Fibroblast of upper back skin (primary cell): ENCODE results near the gene NDUFS1.
"Not testable (repeated sequence)": the region's sequence is repeated elsewhere in the genome, so short reads cannot be mapped to it uniquely, and the experiment has no call there.

ENCODE experiments used
- DNase-seq: peaks from one replicate; pipeline ENCODE4 v3.0.0-alpha.2; 2013

The NDUFS1 gene

GRCh38 chr2:206159346-206160124, at the start of gene NDUFS1, which contains the start of gene EEF1B2:
Gene NDUFS1, minus strand, starts transcription at chr2:206159444. Its CDS starts 5,766 bp downstream, at chr2:206153678.
Gene EEF1B2, plus strand, starts transcription at chr2:206159895. Its CDS starts 85 bp downstream, at chr2:206159980.
- peak; percentile 98 for DNase-seq

GRCh38 chr2:206208900-206209299, 49.7 kb upstream of the NDUFS1 start:
- no peak for DNase-seq

GRCh38 chr2:206207316-206207715, 48.1 kb upstream of the NDUFS1 start:
- not testable (repeated sequence) for DNase-seq

- DNase-seq: no peak
Measured at GRCh38 chr2:206204710-206205109, 45.5 kb upstream of the NDUFS1 start.

GRCh38 chr2:206203331-206203730, 44.1 kb upstream of the NDUFS1 start:
- no peak for DNase-seq

- no peak for DNase-seq
Measured at GRCh38 chr2:206202446-206202845, 43.2 kb upstream of the NDUFS1 start.

GRCh38 chr2:206201075-206201848, 42.0 kb upstream of the NDUFS1 start:
- no peak for DNase-seq

- peak; percentile 41 for DNase-seq
Measured at GRCh38 chr2:206198677-206199076, 39.4 kb upstream of the NDUFS1 start.

GRCh38 chr2:206193671-206194357, 34.6 kb upstream of the NDUFS1 start:
- DNase-seq: no peak

GRCh38 chr2:206192157-206192556, 32.9 kb upstream of the NDUFS1 start:
- DNase-seq: no peak

- no peak for DNase-seq
Measured at GRCh38 chr2:206190689-206191088, 31.4 kb upstream of the NDUFS1 start.

GRCh38 chr2:206190111-206190510, 30.9 kb upstream of the NDUFS1 start:
- DNase-seq: no peak

- DNase-seq: no peak
Measured at GRCh38 chr2:206189691-206190090, 30.4 kb upstream of the NDUFS1 start.

- not testable (repeated sequence) for DNase-seq
Measured at GRCh38 chr2:206181526-206181925, 22.3 kb upstream of the NDUFS1 start.

- DNase-seq: no peak
Measured at GRCh38 chr2:206176901-206177300, 17.7 kb upstream of the NDUFS1 start.

- peak; percentile 5 for DNase-seq
Measured at GRCh38 chr2:206176121-206176520, 16.9 kb upstream of the NDUFS1 start.

- DNase-seq: no peak
Measured at GRCh38 chr2:206173147-206173546, 13.9 kb upstream of the NDUFS1 start.

GRCh38 chr2:206171624-206172397, 12.6 kb upstream of the NDUFS1 start:
- DNase-seq: not testable (repeated sequence)

GRCh38 chr2:206168230-206168629, 9.0 kb upstream of the NDUFS1 start:
- not testable (repeated sequence) for DNase-seq

- DNase-seq: peak; percentile 49
Measured at GRCh38 chr2:206164261-206164862, 5.1 kb upstream of the NDUFS1 start.

GRCh38 chr2:206163251-206163880, 4.1 kb upstream of the NDUFS1 start:
- no peak for DNase-seq

- not testable (repeated sequence) for DNase-seq
Measured at GRCh38 chr2:206162401-206162800, 3.2 kb upstream of the NDUFS1 start.
